ENCODE measurements around the gene SLC20A1.

DNA sequence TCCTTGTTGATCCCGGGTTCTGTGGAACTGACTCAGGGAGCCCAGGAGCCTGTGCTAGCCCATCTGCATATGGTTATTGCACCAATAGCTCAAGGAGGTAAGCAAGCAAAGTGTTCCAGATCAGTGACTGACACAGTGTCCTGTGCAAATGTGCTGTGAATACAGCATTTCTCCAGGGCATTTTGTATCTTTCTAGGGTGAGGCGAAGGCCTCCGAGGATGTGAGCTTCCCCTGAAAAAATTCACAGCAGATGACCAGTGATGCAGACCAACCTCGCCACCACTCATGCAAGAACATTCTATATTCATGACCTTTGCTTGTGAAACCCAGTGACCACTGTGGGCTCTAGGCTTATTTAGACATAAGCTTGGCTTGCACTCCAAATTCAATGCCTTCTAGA is 59.8 kb downstream of the SLC20A1 start:
- TF ChIP-seq POLR2A (IDR thresholded peaks at IDR 0.05) (no peak), POLR2AphosphoS5 (IDR thresholded peaks at IDR 0.05) (no peak)
- TF ChIP-seq, protein P1, sequence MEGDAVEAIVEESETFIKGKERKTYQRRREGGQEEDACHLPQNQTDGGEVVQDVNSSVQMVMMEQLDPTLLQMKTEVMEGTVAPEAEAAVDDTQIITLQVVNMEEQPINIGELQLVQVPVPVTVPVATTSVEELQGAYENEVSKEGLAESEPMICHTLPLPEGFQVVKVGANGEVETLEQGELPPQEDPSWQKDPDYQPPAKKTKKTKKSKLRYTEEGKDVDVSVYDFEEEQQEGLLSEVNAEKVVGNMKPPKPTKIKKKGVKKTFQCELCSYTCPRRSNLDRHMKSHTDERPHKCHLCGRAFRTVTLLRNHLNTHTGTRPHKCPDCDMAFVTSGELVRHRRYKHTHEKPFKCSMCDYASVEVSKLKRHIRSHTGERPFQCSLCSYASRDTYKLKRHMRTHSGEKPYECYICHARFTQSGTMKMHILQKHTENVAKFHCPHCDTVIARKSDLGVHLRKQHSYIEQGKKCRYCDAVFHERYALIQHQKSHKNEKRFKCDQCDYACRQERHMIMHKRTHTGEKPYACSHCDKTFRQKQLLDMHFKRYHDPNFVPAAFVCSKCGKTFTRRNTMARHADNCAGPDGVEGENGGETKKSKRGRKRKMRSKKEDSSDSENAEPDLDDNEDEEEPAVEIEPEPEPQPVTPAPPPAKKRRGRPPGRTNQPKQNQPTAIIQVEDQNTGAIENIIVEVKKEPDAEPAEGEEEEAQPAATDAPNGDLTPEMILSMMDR (IDR thresholded peaks at IDR 0.05): no peak

Data from prostate gland (tissue), 2 donors.